ENCODE measurements around the gene LPIN1. TPM values are rescaled to one million over a fixed set of nuclear protein-coding genes. Genes with fewer than 3 reads are reported as not detected.
A peak's percentile ranks its signal among the peaks of the same experiment; 100 is the strongest.

The LPIN1 gene, protein sequence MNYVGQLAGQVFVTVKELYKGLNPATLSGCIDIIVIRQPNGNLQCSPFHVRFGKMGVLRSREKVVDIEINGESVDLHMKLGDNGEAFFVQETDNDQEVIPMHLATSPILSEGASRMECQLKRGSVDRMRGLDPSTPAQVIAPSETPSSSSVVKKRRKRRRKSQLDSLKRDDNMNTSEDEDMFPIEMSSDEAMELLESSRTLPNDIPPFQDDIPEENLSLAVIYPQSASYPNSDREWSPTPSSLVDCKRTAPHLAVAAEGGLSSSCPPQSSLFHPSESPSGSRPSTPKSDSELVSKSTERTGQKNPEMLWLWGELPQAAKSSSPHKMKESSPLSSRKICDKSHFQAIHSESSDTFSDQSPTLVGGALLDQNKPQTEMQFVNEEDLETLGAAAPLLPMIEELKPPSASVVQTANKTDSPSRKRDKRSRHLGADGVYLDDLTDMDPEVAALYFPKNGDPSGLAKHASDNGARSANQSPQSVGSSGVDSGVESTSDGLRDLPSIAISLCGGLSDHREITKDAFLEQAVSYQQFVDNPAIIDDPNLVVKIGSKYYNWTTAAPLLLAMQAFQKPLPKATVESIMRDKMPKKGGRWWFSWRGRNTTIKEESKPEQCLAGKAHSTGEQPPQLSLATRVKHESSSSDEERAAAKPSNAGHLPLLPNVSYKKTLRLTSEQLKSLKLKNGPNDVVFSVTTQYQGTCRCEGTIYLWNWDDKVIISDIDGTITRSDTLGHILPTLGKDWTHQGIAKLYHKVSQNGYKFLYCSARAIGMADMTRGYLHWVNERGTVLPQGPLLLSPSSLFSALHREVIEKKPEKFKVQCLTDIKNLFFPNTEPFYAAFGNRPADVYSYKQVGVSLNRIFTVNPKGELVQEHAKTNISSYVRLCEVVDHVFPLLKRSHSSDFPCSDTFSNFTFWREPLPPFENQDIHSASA
- 42.3 TPM for polyA plus RNA-seq (2013, experiment 1 of 2)
- 40.8 TPM for polyA plus RNA-seq (2013, experiment 2 of 2)

DNA sequence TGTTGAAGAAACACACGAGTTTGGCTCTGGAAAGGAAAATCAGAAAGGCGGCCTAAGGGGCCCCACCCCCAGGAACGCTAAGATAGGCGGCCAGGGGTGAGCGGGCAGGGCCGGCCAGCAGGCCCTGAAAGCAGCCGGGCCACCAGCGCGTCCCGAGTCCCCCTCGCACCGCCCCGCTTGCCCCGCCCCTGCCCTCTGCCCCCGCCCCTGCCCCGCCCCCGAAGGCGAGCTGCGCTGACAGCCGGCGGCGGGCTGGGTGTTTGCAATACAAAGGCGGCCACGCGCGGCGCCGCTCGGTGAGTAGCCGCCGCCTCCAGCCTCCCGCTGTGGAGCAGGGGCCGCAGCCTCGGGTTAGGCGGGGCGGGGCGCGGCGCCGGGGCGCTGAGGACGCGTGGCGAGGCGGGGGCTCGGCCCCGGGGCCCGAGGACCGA is at the start of gene LPIN1:
LPIN1 (plus strand) TSS at position 257 of the 431 bp plus-strand sequence. CDS start 18,910 bp downstream, outside the sequence.
- Histone ChIP-seq H3K9ac (ENCODE audit: low read length) (peak within 1 kb of the TSS; percentile 95), H3K23ac (ENCODE audit: low read length in 2 of 2) (peak within 1 kb of the TSS in 1 of 2 experiments; percentile 87), H3K27me3 (ENCODE audit: control insufficient read depth in 1 of 2, insufficient read depth in 1 of 2, low read length in 2 of 2) (no peaks in the 10 kb centered on the region), H2BK15ac (ENCODE audit: low read depth, poor library complexity, severe bottlenecking) (peak within 1 kb of the TSS; percentile 89), H3K4me3 (ENCODE audit: insufficient read depth in 1 of 2, low read depth in 1 of 2, low read length in 2 of 2) (peak within 1 kb of the TSS; percentile 78 to 94), H3K4me1 (ENCODE audit: control insufficient read depth, insufficient read depth, low read depth, low read length) (peaks cover 36% of the 10 kb centered on the region), H2BK12ac (ENCODE audit: low read length in 2 of 2) (peak within 1 kb of the TSS; percentile 84 to 99), H2AK5ac (ENCODE audit: low read length, severe bottlenecking) (peak within 1 kb of the TSS; percentile 23), H3K14ac (ENCODE audit: low read length in 2 of 2) (peak within 1 kb of the TSS in 1 of 2 experiments; percentile 73), H3K27ac (ENCODE audit: low read length, poor library complexity, severe bottlenecking) (peak within 1 kb of the TSS; percentile 34), H4K91ac (ENCODE audit: low read length) (peak within 1 kb of the TSS; percentile 96), H3K9me3 (ENCODE audit: control insufficient read depth, low read length) (no peaks in the 10 kb centered on the region), H2AFZ (ENCODE audit: low read depth, low read length) (no peak within 1 kb of the TSS), H3K18ac (ENCODE audit: low read depth in 1 of 2, low read length in 2 of 2) (peak within 1 kb of the TSS; percentile 78 to 84), H3K4ac (ENCODE audit: low read depth in 1 of 2, low read length in 2 of 2) (peak within 1 kb of the TSS; percentile 94 to 98), H2BK120ac (ENCODE audit: low read depth, low read length) (peak within 1 kb of the TSS; percentile 78), H3K36me3 (ENCODE audit: control insufficient read depth in 1 of 2, insufficient read depth in 2 of 2, low read depth in 1 of 2, low read length in 2 of 2) (no peaks in the 10 kb centered on the region), H4K8ac (ENCODE audit: low read length) (peak within 1 kb of the TSS; percentile 94), H2BK5ac (ENCODE audit: low read depth, low read length, poor library complexity, severe bottlenecking) (no peak within 1 kb of the TSS), H3K79me1 (replicated peaks; ENCODE audit: low read length, poor library complexity, severe bottlenecking) (peaks cover 26% of the 10 kb centered on the region), H3K4me2 (ENCODE audit: low read length, poor library complexity, severe bottlenecking) (peak within 1 kb of the TSS; percentile 84)
- peak; percentile 86 for DNase-seq
- WGBS: 0% methylated on average over 22 of the region's 49 CpGs

DNA sequence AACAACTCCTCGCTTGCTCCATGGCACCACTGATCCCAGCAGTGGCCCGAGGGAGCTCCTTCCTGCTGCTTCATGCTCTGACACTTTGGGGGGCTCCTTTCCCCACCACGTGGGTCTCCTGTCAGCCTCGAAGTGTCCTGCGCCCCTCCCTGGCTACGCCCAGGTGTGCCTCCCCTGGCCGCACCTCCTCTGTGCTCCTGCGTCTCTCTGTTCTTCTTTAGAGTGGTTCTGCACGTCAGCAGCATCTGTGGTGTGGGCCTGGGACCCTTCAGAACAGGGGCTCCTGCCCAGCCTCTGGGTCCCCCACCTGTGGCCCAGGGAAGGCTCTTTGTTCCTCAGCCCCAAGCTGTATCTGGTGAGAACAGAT is 49.7 kb upstream of the LPIN1 start:
- peaks cover 18% of the 10 kb centered on the region for H3K4me1 ChIP-seq (ENCODE audit: control insufficient read depth, insufficient read depth, low read depth, low read length)
- peak overlapping the region in 1 of 2 experiments; percentile 29 for H3K14ac ChIP-seq (ENCODE audit: low read length in 2 of 2)

DNA sequence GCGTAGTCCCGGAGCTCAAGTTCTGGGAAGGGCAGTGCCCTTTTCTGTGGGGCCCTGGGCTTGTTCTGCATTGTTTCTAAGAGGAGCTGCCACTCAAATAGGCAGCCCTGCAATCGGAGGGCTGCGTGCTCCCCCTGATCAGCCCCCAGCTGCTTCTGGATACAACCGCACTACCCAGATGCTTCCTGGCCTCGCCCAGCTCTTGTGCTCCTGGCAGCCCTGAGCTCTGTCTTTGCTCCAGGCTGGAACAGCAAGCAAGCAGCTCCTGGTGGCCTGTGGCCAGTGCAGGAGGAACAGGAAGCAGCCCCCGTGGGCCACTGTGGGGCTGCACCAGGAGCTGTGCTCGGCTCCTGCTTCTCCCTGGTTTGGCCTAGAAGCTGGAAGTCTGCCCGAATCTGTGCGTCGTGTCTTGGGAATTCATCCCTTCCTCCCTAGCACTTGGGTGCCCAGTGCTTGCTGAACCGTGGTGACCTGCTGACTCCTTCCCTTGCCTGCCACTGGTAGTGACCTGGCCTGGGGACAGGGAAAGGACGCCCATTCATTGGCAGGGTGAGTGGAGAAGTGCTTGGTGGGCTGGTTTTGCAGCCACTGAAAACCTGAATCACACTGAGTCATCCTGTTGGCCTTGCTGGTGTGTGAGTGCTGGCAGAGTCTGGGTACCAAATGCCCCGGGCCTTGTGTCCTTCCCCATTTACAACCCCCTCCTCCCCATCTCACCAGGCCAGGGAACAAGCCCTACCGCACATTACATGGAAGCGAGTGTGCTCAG is 49.1 kb upstream of the LPIN1 start:
- Histone ChIP-seq H2AK5ac (ENCODE audit: low read length, severe bottlenecking) (no peak overlapping the region), H3K9me3 (ENCODE audit: control insufficient read depth, low read length) (no peaks in the 10 kb centered on the region), H2BK120ac (ENCODE audit: low read depth, low read length) (no peak overlapping the region), H3K23ac (ENCODE audit: low read length in 2 of 2) (no peak overlapping the region), H3K36me3 (ENCODE audit: control insufficient read depth in 1 of 2, insufficient read depth in 2 of 2, low read depth in 1 of 2, low read length in 2 of 2) (no peaks in the 10 kb centered on the region), H3K4ac (ENCODE audit: low read depth in 1 of 2, low read length in 2 of 2) (no peak overlapping the region), H3K9ac (ENCODE audit: low read length) (peak overlapping the region; percentile 39), H3K14ac (ENCODE audit: low read length in 2 of 2) (peak overlapping the region in 1 of 2 experiments; percentile 26), H3K79me1 (replicated peaks; ENCODE audit: low read length, poor library complexity, severe bottlenecking) (no peaks in the 10 kb centered on the region), H2AFZ (ENCODE audit: low read depth, low read length) (peak overlapping the region; percentile 11), H3K4me1 (ENCODE audit: control insufficient read depth, insufficient read depth, low read depth, low read length) (peaks cover 18% of the 10 kb centered on the region), H2BK15ac (ENCODE audit: low read depth, poor library complexity, severe bottlenecking) (no peak overlapping the region), H3K4me2 (ENCODE audit: low read length, poor library complexity, severe bottlenecking) (no peak overlapping the region), H4K91ac (ENCODE audit: low read length) (no peak overlapping the region), H2BK5ac (ENCODE audit: low read depth, low read length, poor library complexity, severe bottlenecking) (no peak overlapping the region), H3K18ac (ENCODE audit: low read depth in 1 of 2, low read length in 2 of 2) (peak overlapping the region in 1 of 2 experiments; percentile 40), H3K4me3 (ENCODE audit: insufficient read depth in 1 of 2, low read depth in 1 of 2, low read length in 2 of 2) (no peak overlapping the region), H2BK12ac (ENCODE audit: low read length in 2 of 2) (peak overlapping the region in 1 of 2 experiments; percentile 38), H3K27ac (ENCODE audit: low read length, poor library complexity, severe bottlenecking) (no peak overlapping the region), H4K8ac (ENCODE audit: low read length) (peak overlapping the region; percentile 35), H3K27me3 (ENCODE audit: control insufficient read depth in 1 of 2, insufficient read depth in 1 of 2, low read length in 2 of 2) (no peaks in the 10 kb centered on the region)
- DNase-seq: peak; percentile 45
- 61% methylated on average over 15 of the region's 16 CpGs for WGBS

More for the DNA sequence above, 49.7 kb upstream of the LPIN1 start:
- DNase-seq: no peak
- Histone ChIP-seq H3K27ac (ENCODE audit: low read length, poor library complexity, severe bottlenecking) (no peak overlapping the region), H2BK15ac (ENCODE audit: low read depth, poor library complexity, severe bottlenecking) (no peak overlapping the region), H3K79me1 (replicated peaks; ENCODE audit: low read length, poor library complexity, severe bottlenecking) (no peaks in the 10 kb centered on the region), H2BK5ac (ENCODE audit: low read depth, low read length, poor library complexity, severe bottlenecking) (no peak overlapping the region), H3K4ac (ENCODE audit: low read depth in 1 of 2, low read length in 2 of 2) (no peak overlapping the region), H3K23ac (ENCODE audit: low read length in 2 of 2) (no peak overlapping the region), H4K91ac (ENCODE audit: low read length) (no peak overlapping the region), H3K4me2 (ENCODE audit: low read length, poor library complexity, severe bottlenecking) (no peak overlapping the region), H2AFZ (ENCODE audit: low read depth, low read length) (no peak overlapping the region), H2BK12ac (ENCODE audit: low read length in 2 of 2) (no peak overlapping the region), H3K9ac (ENCODE audit: low read length) (peak overlapping the region; percentile 22), H3K9me3 (ENCODE audit: control insufficient read depth, low read length) (no peaks in the 10 kb centered on the region), H3K18ac (ENCODE audit: low read depth in 1 of 2, low read length in 2 of 2) (no peak overlapping the region), H3K4me3 (ENCODE audit: insufficient read depth in 1 of 2, low read depth in 1 of 2, low read length in 2 of 2) (no peak overlapping the region), H3K36me3 (ENCODE audit: control insufficient read depth in 1 of 2, insufficient read depth in 2 of 2, low read depth in 1 of 2, low read length in 2 of 2) (no peaks in the 10 kb centered on the region), H2BK120ac (ENCODE audit: low read depth, low read length) (no peak overlapping the region), H3K27me3 (ENCODE audit: control insufficient read depth in 1 of 2, insufficient read depth in 1 of 2, low read length in 2 of 2) (no peaks in the 10 kb centered on the region), H2AK5ac (ENCODE audit: low read length, severe bottlenecking) (no peak overlapping the region), H4K8ac (ENCODE audit: low read length) (peak overlapping the region; percentile 0)
- WGBS: 83% methylated on average over 9 of the region's 9 CpGs

Measured in mesenchymal stem cell (in vitro differentiated cells and primary cell).